ENCODE data around the gene PHF24.

Gene PHF24

DNA sequence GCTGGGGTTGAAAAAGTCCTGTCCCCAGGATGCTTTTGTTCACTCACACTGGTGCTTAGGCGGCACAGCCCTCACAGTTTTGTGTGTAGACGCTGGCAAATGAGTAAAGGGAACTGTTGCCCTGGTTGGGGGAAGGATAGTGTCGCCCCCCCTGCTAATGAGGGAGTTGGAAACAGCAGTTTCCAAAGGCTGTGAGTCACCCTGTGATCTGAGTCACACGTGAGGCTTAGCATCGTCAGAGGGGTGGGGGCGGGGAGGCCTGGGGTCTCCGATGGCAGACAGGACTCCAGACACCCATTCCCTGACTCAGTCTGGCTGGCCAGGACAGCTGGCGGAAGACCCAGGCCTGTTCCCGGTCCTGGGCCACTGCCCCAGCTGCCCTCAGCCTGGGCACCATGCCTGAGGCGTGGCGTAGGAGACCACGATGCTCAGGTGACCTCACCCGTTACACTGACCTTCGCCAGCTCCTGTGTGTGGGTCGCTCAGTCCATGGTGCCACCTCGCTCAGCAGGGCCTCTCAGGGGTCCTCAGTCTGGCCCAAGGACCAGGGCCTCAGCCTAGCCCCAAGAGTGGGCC is 34.4 kb downstream of the PHF24 start:
- Histone ChIP-seq H3K4me3 (ENCODE audit: low read depth in 1 of 2, low read length in 2 of 2) (peak overlapping the region in 1 of 2 donors; percentile 49), H3K9me3 (ENCODE audit: control insufficient read depth in 1 of 2, low read length in 2 of 2) (no peaks in the 10 kb centered on the region), H3K4me1 (ENCODE audit: control insufficient read depth in 1 of 2, insufficient read depth in 2 of 2, low read length in 2 of 2) (peaks cover 37 to 59% of the 10 kb centered on the region in 2 donors), H3K27me3 (ENCODE audit: low read depth, low read length) (no peaks in the 10 kb centered on the region), H3K27ac (ENCODE audit: low read length) (peak overlapping the region; percentile 99), H3K36me3 (ENCODE audit: control insufficient read depth in 1 of 2, insufficient read depth in 2 of 2, low read length in 2 of 2) (peaks cover 20 to 22% of the 10 kb centered on the region in 2 donors)

- Histone ChIP-seq H3K27ac (ENCODE audit: low read length) (peak overlapping the region; percentile 99), H3K9me3 (ENCODE audit: control insufficient read depth in 1 of 2, low read length in 2 of 2) (no peaks in the 10 kb centered on the region), H3K36me3 (ENCODE audit: control insufficient read depth in 1 of 2, insufficient read depth in 2 of 2, low read length in 2 of 2) (peaks cover 26% of the 10 kb centered on the region in 2 donors), H3K4me1 (ENCODE audit: control insufficient read depth in 1 of 2, insufficient read depth in 2 of 2, low read length in 2 of 2) (peaks cover 37 to 63% of the 10 kb centered on the region in 2 donors), H3K27me3 (ENCODE audit: low read depth, low read length) (no peaks in the 10 kb centered on the region), H3K4me3 (ENCODE audit: low read depth in 1 of 2, low read length in 2 of 2) (peak overlapping the region; percentile 10 to 49)
Observed at GRCh38 chr9:34993502-34994259, 35.6 kb downstream of the PHF24 start.

GRCh38 chr9:34994260-34994899 is 36.3 kb downstream of the PHF24 start:
- H3K4me1 ChIP-seq (ENCODE audit: control insufficient read depth in 1 of 2, insufficient read depth in 2 of 2, low read length in 2 of 2) = peaks cover 37 to 62% of the 10 kb centered on the region in 2 donors
- peak overlapping the region; percentile 99 for H3K27ac ChIP-seq (ENCODE audit: low read length)
- H3K27me3 ChIP-seq (ENCODE audit: low read depth, low read length) = no peaks in the 10 kb centered on the region
- H3K4me3 ChIP-seq (ENCODE audit: low read depth in 1 of 2, low read length in 2 of 2) = peak overlapping the region; percentile 13 to 49
- no peaks in the 10 kb centered on the region for H3K9me3 ChIP-seq (ENCODE audit: control insufficient read depth in 1 of 2, low read length in 2 of 2)
- peaks cover 26% of the 10 kb centered on the region in 2 donors for H3K36me3 ChIP-seq (ENCODE audit: control insufficient read depth in 1 of 2, insufficient read depth in 2 of 2, low read length in 2 of 2)

DNA sequence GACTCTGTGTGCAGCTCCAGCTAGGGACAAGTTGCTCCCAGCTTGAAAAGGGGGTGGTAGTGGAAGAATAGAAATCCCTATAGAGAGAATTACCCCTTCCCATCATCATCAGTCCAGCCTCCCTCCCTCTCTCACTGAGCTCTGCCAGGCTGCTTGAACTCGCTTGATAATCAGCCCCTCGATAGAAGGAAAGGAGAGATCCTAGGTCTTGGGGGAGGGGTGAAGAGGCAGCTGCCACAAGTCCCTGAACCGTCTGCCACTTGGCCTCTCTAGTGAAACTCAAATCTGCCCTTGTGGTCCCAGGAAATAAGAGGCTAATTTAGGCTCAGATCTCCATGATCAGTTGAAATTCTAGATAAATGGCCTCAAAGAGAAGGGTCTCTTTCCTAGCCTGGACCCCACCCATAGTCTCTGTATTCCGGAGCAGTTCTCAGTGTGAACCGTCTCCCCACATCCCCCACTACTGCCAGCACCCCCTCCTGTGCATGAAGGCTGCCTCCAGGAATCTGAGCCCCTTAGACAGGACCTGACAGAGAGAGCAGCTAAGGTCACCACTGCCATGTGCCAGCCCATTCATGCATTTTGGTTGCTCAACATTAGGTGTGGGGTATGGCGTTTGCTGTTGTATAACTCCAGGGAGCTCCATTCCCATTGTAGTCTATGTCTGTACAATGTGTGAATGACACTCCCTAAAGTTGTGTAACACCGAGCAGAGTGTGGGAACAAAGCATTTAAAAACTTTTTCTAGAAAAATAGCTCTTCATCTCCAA is 37.0 kb downstream of the PHF24 start:
- Histone ChIP-seq H3K27ac (ENCODE audit: low read length) (peak overlapping the region; percentile 99), H3K4me1 (ENCODE audit: control insufficient read depth in 1 of 2, insufficient read depth in 2 of 2, low read length in 2 of 2) (peaks cover 37 to 62% of the 10 kb centered on the region in 2 donors), H3K9me3 (ENCODE audit: control insufficient read depth in 1 of 2, low read length in 2 of 2) (no peaks in the 10 kb centered on the region), H3K4me3 (ENCODE audit: low read depth in 1 of 2, low read length in 2 of 2) (peak overlapping the region; percentile 13 to 49), H3K27me3 (ENCODE audit: low read depth, low read length) (no peaks in the 10 kb centered on the region), H3K36me3 (ENCODE audit: control insufficient read depth in 1 of 2, insufficient read depth in 2 of 2, low read length in 2 of 2) (peaks cover 26% of the 10 kb centered on the region in 2 donors)

GRCh38 chr9:34995670-34996060 is 37.6 kb downstream of the PHF24 start:
- H3K9me3 ChIP-seq (ENCODE audit: control insufficient read depth in 1 of 2, low read length in 2 of 2) = no peaks in the 10 kb centered on the region
- peak overlapping the region; percentile 99 for H3K27ac ChIP-seq (ENCODE audit: low read length)
- H3K27me3 ChIP-seq (ENCODE audit: low read depth, low read length) = no peaks in the 10 kb centered on the region
- peak overlapping the region in 1 of 2 donors; percentile 49 for H3K4me3 ChIP-seq (ENCODE audit: low read depth in 1 of 2, low read length in 2 of 2)
- peaks cover 37 to 61% of the 10 kb centered on the region in 2 donors for H3K4me1 ChIP-seq (ENCODE audit: control insufficient read depth in 1 of 2, insufficient read depth in 2 of 2, low read length in 2 of 2)
- H3K36me3 ChIP-seq (ENCODE audit: control insufficient read depth in 1 of 2, insufficient read depth in 2 of 2, low read length in 2 of 2) = peaks cover 26% of the 10 kb centered on the region in 2 donors

GRCh38 chr9:34996181-34996904 is 38.3 kb downstream of the PHF24 start:
- H3K36me3 ChIP-seq (ENCODE audit: control insufficient read depth in 1 of 2, insufficient read depth in 2 of 2, low read length in 2 of 2) = peaks cover 26% of the 10 kb centered on the region in 2 donors
- H3K27ac ChIP-seq (ENCODE audit: low read length) = peak overlapping the region; percentile 99
- no peaks in the 10 kb centered on the region for H3K27me3 ChIP-seq (ENCODE audit: low read depth, low read length)
- H3K9me3 ChIP-seq (ENCODE audit: control insufficient read depth in 1 of 2, low read length in 2 of 2) = no peaks in the 10 kb centered on the region
- peaks cover 33 to 54% of the 10 kb centered on the region in 2 donors for H3K4me1 ChIP-seq (ENCODE audit: control insufficient read depth in 1 of 2, insufficient read depth in 2 of 2, low read length in 2 of 2)
- H3K4me3 ChIP-seq (ENCODE audit: low read depth in 1 of 2, low read length in 2 of 2) = no peak overlapping the region

- peak overlapping the region; percentile 1 for H3K27ac ChIP-seq (ENCODE audit: low read length)
- peaks cover 32 to 50% of the 10 kb centered on the region in 2 donors for H3K4me1 ChIP-seq (ENCODE audit: control insufficient read depth in 1 of 2, insufficient read depth in 2 of 2, low read length in 2 of 2)
- peaks cover 26% of the 10 kb centered on the region in 2 donors for H3K36me3 ChIP-seq (ENCODE audit: control insufficient read depth in 1 of 2, insufficient read depth in 2 of 2, low read length in 2 of 2)
- H3K27me3 ChIP-seq (ENCODE audit: low read depth, low read length) = no peaks in the 10 kb centered on the region
- H3K4me3 ChIP-seq (ENCODE audit: low read depth in 1 of 2, low read length in 2 of 2) = no peak overlapping the region
- H3K9me3 ChIP-seq (ENCODE audit: control insufficient read depth in 1 of 2, low read length in 2 of 2) = no peaks in the 10 kb centered on the region
Observed at GRCh38 chr9:34996905-34997279, 38.8 kb downstream of the PHF24 start.

- Histone ChIP-seq H3K27me3 (ENCODE audit: low read depth, low read length) (no peaks in the 10 kb centered on the region), H3K4me1 (ENCODE audit: control insufficient read depth in 1 of 2, insufficient read depth in 2 of 2, low read length in 2 of 2) (peaks cover 29 to 45% of the 10 kb centered on the region in 2 donors), H3K36me3 (ENCODE audit: control insufficient read depth in 1 of 2, insufficient read depth in 2 of 2, low read length in 2 of 2) (peaks cover 26% of the 10 kb centered on the region in 2 donors), H3K9me3 (ENCODE audit: control insufficient read depth in 1 of 2, low read length in 2 of 2) (no peaks in the 10 kb centered on the region), H3K4me3 (ENCODE audit: low read depth in 1 of 2, low read length in 2 of 2) (no peak overlapping the region), H3K27ac (ENCODE audit: low read length) (peak overlapping the region; percentile 1)
Observed at GRCh38 chr9:34997379-34997781, 39.3 kb downstream of the PHF24 start.

DNA sequence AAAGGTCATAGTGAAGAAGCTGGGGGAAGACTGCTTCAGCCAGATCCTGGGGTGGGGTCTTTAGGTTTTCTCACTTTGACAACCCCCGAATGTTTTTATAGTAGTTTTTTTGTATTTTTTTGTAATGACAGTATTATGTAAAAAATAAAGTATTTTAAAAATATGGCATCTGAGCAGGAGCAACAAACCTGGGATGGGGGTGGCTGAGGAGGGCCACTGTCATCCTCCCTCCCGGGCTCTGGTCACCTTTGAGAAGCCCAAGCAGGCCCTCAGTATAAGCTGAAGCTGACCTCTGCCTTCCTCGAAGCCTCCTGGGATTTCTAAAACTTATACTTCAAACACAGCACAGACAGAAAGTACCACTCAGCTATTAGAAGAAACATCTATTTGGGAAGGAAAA is 40.2 kb downstream of the PHF24 start:
- no peaks in the 10 kb centered on the region for H3K27me3 ChIP-seq (ENCODE audit: low read depth, low read length)
- peak overlapping the region; percentile 1 for H3K27ac ChIP-seq (ENCODE audit: low read length)
- no peaks in the 10 kb centered on the region for H3K9me3 ChIP-seq (ENCODE audit: control insufficient read depth in 1 of 2, low read length in 2 of 2)
- H3K4me3 ChIP-seq (ENCODE audit: low read depth in 1 of 2, low read length in 2 of 2) = no peak overlapping the region
- H3K4me1 ChIP-seq (ENCODE audit: control insufficient read depth in 1 of 2, insufficient read depth in 2 of 2, low read length in 2 of 2) = peaks cover 21 to 43% of the 10 kb centered on the region in 2 donors
- H3K36me3 ChIP-seq (ENCODE audit: control insufficient read depth in 1 of 2, insufficient read depth in 2 of 2, low read length in 2 of 2) = peaks cover 26% of the 10 kb centered on the region in 2 donors

DNA sequence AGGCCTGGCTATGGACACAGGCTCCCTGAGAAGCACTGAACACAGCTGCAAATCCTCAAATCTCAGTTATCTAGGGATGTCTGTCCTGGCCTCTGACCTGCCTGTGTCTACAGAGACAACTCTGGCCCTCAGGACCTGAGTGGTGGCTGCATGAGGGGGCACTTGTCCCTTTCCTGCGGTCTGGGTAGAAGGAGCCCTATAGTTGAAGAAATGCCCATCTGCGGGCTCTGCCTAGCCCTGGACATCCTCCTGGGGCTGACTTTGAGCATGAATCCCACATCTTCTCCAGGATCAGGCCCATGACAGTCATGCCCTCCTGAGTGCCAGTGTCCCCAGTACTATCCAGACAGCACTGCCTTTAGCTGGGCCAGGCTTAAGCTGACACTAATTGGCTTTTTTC is 41.5 kb downstream of the PHF24 start:
- H3K27ac ChIP-seq (ENCODE audit: low read length) = no peak overlapping the region
- H3K36me3 ChIP-seq (ENCODE audit: control insufficient read depth in 1 of 2, insufficient read depth in 2 of 2, low read length in 2 of 2) = peaks cover 26% of the 10 kb centered on the region in 2 donors
- no peaks in the 10 kb centered on the region for H3K27me3 ChIP-seq (ENCODE audit: low read depth, low read length)
- H3K9me3 ChIP-seq (ENCODE audit: control insufficient read depth in 1 of 2, low read length in 2 of 2) = no peaks in the 10 kb centered on the region
- H3K4me3 ChIP-seq (ENCODE audit: low read depth in 1 of 2, low read length in 2 of 2) = no peak overlapping the region
- peaks cover 9 to 30% of the 10 kb centered on the region in 2 donors for H3K4me1 ChIP-seq (ENCODE audit: control insufficient read depth in 1 of 2, insufficient read depth in 2 of 2, low read length in 2 of 2)
